NCI-H2227 (cell line): ENCODE measurements around the gene IMMP2L.
"Not testable (repeated sequence)": the region's sequence is repeated elsewhere in the genome, so short reads cannot be mapped to it uniquely, and the experiment has no call there.

Experiments used
- DNase-seq: peaks from one replicate; lab custom pipeline; 2025; ENCODE audit not compliant: unreplicated experiment; lab: John Stamatoyannopoulos, UW

IMMP2L gene

GRCh38 chr7:111346219-111346618, 216.1 kb downstream of the IMMP2L start:
- no peak for DNase-seq

DNA sequence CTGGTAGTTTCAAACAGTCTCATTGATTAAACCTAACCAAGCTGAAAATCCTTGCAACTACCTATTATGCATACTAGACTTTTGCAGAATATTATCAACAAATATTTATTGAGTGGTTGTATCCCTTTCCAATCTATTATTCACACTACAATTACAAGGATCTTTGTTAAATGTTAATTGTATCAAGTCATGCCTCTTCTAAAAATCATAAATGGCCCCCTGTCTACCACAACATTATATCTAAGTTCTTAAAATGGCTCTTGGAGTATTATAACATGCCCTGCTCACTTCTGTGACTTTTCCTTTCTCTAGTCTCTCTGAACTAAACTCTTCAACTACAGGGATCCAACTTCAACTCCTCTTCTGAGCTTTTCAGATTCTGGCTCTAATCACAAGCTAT, 219.3 kb downstream of the IMMP2L start:
- no peak for DNase-seq

DNA sequence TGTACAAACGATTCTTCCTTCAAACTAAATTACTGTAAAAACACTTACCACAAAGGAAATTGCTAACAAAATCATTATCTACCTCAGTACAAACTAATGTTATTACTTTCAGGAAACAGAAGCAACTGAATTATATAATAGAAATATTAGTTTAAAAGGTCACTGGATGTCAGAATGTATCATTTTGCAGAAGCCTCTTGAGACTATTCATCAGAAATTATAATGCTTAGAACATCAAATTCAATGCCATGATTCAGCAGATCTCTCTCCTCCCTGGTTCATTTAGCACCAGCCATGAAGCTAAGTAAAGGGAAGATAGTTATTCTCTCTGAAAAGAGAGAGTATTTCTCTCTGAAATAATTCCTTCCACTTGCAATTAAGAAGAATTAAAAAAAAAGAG, 223.3 kb downstream of the IMMP2L start:
- DNase-seq: peak; percentile 17

DNA sequence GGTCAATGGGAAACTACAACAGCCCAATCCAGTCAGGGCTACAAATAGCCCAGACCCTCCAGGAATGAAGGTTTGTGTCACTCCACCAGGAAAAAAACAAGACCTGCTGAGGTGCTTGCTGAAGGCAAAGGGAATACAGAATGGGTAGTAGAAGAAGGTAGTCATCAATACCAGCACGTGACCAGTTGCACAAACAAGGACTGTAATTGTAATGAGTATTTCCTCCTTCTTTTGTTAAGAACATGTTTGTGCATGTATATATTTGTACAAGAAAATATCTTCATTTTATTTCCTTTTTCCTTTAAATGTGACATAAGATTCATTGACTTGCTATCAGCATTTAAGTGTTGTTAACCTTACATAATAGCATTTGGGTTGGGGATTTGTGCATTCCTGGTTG, 229.3 kb downstream of the IMMP2L start:
- DNase-seq: no peak

GRCh38 chr7:111330235-111330523, 232.1 kb downstream of the IMMP2L start:
- no peak for DNase-seq

DNA sequence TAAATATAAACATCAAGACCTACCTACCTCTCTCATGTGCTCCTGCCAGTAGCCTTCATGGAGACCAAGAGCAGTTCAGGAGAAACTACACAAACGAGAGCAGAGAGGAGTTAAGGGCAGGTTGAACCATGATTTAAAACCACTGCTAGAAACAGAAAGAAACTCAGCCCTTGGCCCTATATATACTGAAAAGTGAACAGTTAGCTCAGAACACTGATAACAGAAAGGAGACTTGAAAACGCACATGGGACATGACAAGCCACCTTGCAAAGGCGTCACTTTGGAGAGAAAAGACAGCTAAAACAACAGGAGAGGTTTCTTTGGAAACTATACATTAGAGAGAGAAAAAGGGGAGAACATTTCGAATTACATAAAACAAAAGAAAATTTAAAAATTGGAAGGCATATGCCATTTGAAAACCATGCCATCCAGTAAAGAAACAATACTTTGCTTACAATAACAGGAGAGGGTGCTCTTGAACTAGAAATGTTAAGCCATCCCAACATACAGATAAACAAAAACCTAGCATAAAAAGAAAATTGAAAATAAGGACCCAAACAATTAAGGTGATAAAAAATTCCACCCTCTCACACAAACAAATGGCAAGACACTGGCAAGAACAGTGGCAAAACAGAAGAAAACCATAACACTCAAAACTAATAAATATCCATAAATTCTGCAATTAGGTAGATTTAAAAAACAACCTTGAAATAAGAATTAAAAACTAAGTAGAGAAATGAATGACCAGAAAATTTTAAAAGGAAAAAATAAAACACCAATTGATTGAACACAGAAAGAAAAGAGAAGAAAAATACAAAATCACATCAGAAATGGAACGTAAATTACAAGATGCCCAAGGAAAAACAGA, 232.7 kb downstream of the IMMP2L start:
- no peak for DNase-seq

DNA sequence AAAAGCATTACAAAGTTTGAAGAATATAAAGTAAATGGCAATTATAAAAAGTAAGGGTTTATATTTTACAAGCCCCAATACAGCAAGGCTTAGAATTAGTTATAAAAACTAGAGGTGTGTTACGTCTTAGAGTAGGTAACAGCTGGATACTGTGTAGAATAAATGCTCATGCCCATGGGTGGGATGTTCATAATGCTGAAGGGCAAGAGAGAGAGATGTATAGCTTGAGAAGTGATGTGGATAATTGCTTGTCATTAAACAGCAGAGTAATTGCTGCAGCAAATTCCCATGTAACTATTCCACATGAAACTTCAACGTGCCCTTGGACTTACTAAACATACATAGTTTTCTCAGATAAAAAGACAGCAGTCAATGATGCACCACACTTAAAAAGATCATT, 233.8 kb downstream of the IMMP2L start:
- no peak for DNase-seq

DNA sequence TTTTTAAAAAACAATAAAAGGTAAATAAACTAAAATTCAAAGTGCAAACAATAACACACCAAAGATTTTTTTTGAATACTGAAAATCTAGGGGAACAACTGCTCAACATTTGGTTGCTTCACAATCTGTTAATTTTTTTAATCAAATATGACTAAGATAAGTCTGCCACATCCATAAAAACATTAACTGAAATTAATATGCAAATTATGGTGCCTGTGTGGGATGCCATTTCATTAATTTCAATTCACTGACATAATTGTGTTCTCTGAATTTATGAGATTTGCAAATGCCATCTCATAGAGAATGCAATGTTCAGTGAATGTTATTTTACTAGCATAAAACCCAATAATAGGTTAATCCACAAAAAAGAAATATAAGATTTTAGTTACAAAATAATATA, 237.5 kb downstream of the IMMP2L start:
- no peak for DNase-seq

GRCh38 chr7:111324228-111324627, 238.1 kb downstream of the IMMP2L start:
- DNase-seq: no peak

GRCh38 chr7:111323670-111324069, 238.6 kb downstream of the IMMP2L start:
- not testable (repeated sequence) for DNase-seq

DNA sequence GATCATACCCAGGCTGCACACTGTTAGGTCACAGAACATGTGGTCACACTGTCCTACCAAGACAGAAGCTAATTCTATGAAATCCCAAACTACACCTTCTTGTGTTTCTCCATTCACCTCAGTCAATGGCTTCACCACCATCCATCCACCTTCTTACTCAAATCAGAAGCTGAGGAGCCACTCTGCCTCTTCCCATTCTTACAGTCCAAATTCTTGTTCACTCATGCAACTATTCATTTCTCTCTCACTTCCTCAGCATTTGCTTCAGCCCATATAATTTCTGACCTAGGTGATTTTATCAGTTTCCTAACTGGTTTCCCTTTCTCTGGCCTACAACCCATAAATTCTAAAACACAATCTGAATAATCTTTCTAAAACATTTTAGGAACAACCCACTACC, 242.2 kb downstream of the IMMP2L start:
- no peak for DNase-seq

- no peak for DNase-seq
These were observed 249.3 kb downstream of the IMMP2L start for GRCh38 chr7:111312966-111313365.

GRCh38 chr7:111308691-111309090, 253.6 kb downstream of the IMMP2L start:
- no peak for DNase-seq

GRCh38 chr7:111301891-111302290, 260.4 kb downstream of the IMMP2L start:
- no peak for DNase-seq

GRCh38 chr7:111294494-111294893, 267.8 kb downstream of the IMMP2L start:
- DNase-seq: no peak

GRCh38 chr7:111292026-111292470, 270.2 kb downstream of the IMMP2L start:
- DNase-seq: peak; percentile 90

DNA sequence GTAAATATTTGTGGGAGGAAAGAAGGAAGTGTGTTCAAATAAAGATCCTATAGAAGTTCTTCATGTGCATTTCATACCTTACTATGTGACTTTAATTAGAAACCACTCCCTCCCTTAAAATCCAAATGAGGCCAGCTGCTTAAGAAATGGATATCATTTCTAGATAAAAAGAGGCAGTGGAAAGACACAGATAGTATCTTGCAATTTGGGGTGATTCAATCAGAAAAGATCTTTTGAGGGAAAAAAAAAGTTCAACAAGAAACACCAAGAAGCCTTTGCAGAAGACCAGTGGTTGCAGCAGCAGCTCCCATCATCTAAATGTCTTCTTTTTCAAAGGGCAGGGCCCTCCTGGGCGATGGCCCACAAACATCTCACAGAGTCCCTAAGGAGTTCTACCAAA, 271.3 kb downstream of the IMMP2L start:
- DNase-seq: no peak

GRCh38 chr7:111290419-111290818, 271.9 kb downstream of the IMMP2L start:
- DNase-seq: no peak

- not testable (repeated sequence) for DNase-seq
These were observed 273.9 kb downstream of the IMMP2L start for GRCh38 chr7:111288441-111288840.

DNA sequence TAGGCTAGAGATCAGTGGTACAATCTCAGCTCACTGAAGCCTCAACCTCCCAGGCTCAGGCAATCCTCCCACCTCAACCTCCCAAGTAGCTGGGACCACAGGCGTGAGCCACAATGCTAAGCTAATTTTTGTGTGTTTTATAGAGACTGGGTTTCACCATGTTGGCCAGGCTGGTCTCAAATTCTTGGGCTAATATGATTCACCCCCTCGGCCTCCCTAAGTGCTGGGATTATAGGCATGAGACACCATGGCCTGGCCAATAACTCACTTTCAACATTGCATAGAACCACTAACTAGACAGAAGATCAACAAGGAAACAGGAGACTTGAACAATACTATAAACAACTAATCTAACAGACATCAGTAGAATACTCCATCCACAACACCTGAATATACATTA, 279.7 kb downstream of the IMMP2L start:
- DNase-seq: no peak

DNA sequence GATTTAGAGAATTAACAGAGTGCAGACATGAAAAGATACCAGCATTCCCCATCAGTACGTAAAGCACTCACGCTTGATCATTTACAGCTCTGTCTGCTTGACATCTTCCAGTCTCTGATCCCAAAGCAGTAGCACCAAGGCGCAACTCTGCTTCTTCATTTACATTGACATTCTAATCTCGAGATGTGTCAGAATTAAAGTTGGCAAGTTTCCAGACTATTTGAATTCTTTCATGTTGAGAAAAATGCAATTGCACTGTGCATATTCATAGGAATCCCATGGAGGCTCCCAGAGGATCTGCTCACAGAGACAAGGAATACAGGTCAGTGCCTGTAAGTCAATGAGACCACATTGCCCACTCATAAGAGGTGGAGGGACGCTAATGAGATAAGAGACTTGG, 287.4 kb downstream of the IMMP2L start:
- DNase-seq: no peak

- DNase-seq: no peak
These were observed 290.2 kb downstream of the IMMP2L start for GRCh38 chr7:111272092-111272491.

GRCh38 chr7:111270794-111271193, 291.5 kb downstream of the IMMP2L start:
- not testable (repeated sequence) for DNase-seq
